H1 (cell line): ENCODE data around the gene GSAP. TPM values are rescaled to one million over a fixed set of nuclear protein-coding genes. Genes with fewer than 3 reads are reported as not detected.

Source experiments
- BACH1 ChIP-seq: IDR thresholded peaks from 2 replicates; pipeline ENCODE4 v1.6.1; 2012; ENCODE audit warnings: low read length, improper control_type of control experiment
- CTBP2 ChIP-seq: IDR thresholded peaks from 2 replicates; pipeline ENCODE4 v1.7.0; 2011; ENCODE audit warnings: borderline replicate concordance, mild to moderate bottlenecking, moderate library complexity, mixed read lengths, low read length; ENCODE audit not compliant: insufficient read depth, insufficient read length
- polyA plus RNA-seq, 7 experiments: library from polyadenylated mRNA; depleted of rRNA in 3 of 7; stranded (reverse) in 5 of 7; unstranded in 2 of 7; fragments of >200 nt in 5 of 7; fragments of 200-250 nt in 2 of 7; gene quantifications; 1 replicate in 5 of 7; 2 replicates in 1 of 7; 4 replicates in 1 of 7; pipeline versions ENCODE4 v1.2.1 to v1.2.3, GENCODE V29; 2011 to 2013; ENCODE audit warnings: missing spikeins in 2 of 7, mixed read lengths in 2 of 7
- total RNA-seq: library from RNA; stranded (reverse); fragmentation: NEBNext Ultra II Directional; extraction: Animal tissue kit (Norgen Biotek cat#: 25700); gene quantifications from 2 replicates; pipeline ENCODE4 v1.2.1, GENCODE V29; 2021

GSAP gene
- total and polyA plus RNA-seq, 2 of the 8 experiments (the other 6 are each of a cell fraction or from before 2014, with no cell fraction given): 0.93 to 2.1 TPM

GRCh38 chr7:77262316-77262715 lies 153.8 kb downstream of the GSAP start (continued):
- no peak for TF ChIP-seq CTBP2
- no peak for TF ChIP-seq BACH1
- TF ChIP-seq, all 59 proteins: peak for 0

Other genes starting within 250 kb of the GSAP start
- gene FGL2, start 216.5 kb downstream of the GSAP start, total RNA-seq: not detected in 2 replicates
- not detected in 2 replicates for gene FGL2, start 216.5 kb downstream of the GSAP start, polyA plus RNA-seq (2011; rRNA removed)
- gene PTPN12, start 120.9 kb upstream of the GSAP start, total RNA-seq: 111 and 132 TPM in 2 replicates
- gene PTPN12, start 120.9 kb upstream of the GSAP start, polyA plus RNA-seq (2011; rRNA removed): 23.6 and 39.7 TPM in 2 replicates